Purkinje cell (primary cell): ENCODE data around the gene ZNRF4. TPM values are rescaled to one million over a fixed set of nuclear protein-coding genes. Genes with fewer than 3 reads are reported as not detected.

Experiments used
- polyA plus RNA-seq: library from polyadenylated mRNA; unstranded; fragments of >200 nt; fragmentation: Nextera tagmentation; gene quantifications from 2 replicates; pipeline ENCODE4 v1.2.1, GENCODE V29; 2014

ZNRF4 gene, protein sequence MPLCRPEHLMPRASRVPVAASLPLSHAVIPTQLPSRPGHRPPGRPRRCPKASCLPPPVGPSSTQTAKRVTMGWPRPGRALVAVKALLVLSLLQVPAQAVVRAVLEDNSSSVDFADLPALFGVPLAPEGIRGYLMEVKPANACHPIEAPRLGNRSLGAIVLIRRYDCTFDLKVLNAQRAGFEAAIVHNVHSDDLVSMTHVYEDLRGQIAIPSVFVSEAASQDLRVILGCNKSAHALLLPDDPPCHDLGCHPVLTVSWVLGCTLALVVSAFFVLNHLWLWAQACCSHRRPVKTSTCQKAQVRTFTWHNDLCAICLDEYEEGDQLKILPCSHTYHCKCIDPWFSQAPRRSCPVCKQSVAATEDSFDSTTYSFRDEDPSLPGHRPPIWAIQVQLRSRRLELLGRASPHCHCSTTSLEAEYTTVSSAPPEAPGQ
- polyA plus RNA-seq: not detected in 2 replicates

DNA sequence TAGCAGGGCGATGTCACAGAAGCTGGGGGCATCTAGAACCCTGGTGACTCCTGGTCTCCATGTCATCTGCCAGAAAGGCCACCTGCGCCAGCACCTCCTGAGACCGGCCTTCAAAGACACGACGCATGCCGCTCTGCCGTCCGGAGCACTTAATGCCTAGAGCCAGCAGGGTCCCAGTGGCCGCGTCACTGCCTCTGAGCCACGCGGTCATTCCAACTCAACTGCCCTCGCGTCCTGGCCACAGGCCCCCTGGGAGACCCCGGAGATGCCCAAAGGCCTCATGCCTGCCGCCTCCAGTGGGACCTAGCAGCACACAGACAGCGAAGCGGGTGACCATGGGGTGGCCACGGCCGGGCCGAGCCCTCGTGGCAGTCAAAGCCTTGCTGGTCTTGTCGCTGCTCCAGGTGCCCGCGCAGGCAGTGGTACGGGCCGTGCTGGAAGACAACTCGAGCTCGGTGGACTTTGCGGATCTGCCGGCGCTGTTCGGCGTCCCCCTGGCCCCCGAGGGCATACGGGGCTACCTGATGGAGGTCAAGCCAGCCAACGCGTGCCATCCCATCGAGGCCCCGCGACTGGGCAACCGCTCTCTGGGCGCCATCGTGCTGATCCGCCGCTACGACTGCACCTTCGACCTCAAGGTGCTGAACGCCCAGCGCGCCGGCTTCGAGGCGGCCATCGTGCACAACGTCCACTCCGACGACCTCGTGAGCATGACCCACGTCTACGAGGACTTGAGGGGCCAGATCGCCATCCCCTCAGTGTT is at the start of gene ZNRF4:
ZNRF4 (plus strand) TSS at position 51 of the 763 bp plus-strand sequence; CDS start at position 126, 75 bp downstream.

Other genes starting within 250 kb of the ZNRF4 start
- 0.60 and 0.86 TPM in 2 replicates for gene PTPRS, start 114.6 kb upstream of the ZNRF4 start, polyA plus RNA-seq
- 1.4 TPM in 1 of 2 replicates, not detected in the other for gene TINCR, start 112.5 kb downstream of the ZNRF4 start, polyA plus RNA-seq
- 7.2 and 10.8 TPM in 2 replicates for gene SAFB2, start 167.4 kb downstream of the ZNRF4 start, polyA plus RNA-seq
- gene SAFB, start 167.7 kb downstream of the ZNRF4 start, polyA plus RNA-seq: 6.2 and 13.3 TPM in 2 replicates
- gene MICOS13, start 225.1 kb downstream of the ZNRF4 start, polyA plus RNA-seq: 52.4 and 55.3 TPM in 2 replicates
- gene HSD11B1L, start 225.6 kb downstream of the ZNRF4 start, polyA plus RNA-seq: 3.2 and 10.9 TPM in 2 replicates
- 662 and 689 TPM in 2 replicates for gene RPL36, start 234.9 kb downstream of the ZNRF4 start, polyA plus RNA-seq